GM12874 (cell line): Measurements from ENCODE around the gene SLC24A4.

Source experiments
- TF ChIP-seq, protein P1 (sequence below): IDR thresholded peaks from 2 replicates; pipeline ENCODE4 v1.5.1; 2011; ENCODE audit warnings: low read depth, mild to moderate bottlenecking, control low read depth, low read length, moderate library complexity; ENCODE audit not compliant: insufficient read depth

SLC24A4 gene

DNA sequence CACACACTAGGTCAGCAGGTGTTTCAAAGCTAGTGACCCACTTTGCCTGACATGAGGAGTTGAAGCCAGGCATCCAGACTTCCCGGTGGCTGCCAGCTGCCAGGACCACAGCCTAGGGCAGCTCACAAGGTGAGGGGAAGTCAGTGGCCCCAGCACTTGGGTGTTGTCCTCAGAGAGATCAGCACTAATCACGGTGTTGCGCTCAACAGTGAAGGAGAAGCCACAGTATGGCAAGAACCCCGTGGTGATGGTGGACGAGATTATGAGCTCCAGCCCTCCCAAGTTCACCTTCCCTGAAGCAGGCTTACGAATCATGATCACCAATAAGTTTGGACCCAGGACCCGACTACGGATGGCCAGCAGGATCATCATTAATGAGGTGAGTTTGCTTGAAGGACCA lies 130.7 kb downstream of the SLC24A4 start:
- TF ChIP-seq, protein P1, sequence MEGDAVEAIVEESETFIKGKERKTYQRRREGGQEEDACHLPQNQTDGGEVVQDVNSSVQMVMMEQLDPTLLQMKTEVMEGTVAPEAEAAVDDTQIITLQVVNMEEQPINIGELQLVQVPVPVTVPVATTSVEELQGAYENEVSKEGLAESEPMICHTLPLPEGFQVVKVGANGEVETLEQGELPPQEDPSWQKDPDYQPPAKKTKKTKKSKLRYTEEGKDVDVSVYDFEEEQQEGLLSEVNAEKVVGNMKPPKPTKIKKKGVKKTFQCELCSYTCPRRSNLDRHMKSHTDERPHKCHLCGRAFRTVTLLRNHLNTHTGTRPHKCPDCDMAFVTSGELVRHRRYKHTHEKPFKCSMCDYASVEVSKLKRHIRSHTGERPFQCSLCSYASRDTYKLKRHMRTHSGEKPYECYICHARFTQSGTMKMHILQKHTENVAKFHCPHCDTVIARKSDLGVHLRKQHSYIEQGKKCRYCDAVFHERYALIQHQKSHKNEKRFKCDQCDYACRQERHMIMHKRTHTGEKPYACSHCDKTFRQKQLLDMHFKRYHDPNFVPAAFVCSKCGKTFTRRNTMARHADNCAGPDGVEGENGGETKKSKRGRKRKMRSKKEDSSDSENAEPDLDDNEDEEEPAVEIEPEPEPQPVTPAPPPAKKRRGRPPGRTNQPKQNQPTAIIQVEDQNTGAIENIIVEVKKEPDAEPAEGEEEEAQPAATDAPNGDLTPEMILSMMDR, result no peak

DNA sequence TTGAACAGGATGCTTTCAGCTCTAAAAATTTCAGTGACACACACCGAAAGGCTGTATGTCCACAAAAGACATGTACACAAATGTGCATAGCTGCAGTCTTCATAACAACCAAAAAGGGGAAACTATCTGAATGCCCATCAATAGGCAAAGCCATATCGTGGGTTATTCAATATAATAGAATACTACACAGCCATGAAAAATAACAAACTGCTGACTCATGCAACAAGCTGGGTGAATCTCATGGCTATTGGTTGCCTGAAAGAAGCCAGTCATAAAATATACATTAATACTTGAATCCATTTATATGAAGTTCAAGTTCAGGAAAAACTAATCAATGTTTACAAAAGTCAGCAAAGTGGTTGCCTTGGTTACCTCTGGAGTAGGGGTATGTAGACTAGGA lies 132.3 kb downstream of the SLC24A4 start:
- TF ChIP-seq, protein P1, result no peak

DNA sequence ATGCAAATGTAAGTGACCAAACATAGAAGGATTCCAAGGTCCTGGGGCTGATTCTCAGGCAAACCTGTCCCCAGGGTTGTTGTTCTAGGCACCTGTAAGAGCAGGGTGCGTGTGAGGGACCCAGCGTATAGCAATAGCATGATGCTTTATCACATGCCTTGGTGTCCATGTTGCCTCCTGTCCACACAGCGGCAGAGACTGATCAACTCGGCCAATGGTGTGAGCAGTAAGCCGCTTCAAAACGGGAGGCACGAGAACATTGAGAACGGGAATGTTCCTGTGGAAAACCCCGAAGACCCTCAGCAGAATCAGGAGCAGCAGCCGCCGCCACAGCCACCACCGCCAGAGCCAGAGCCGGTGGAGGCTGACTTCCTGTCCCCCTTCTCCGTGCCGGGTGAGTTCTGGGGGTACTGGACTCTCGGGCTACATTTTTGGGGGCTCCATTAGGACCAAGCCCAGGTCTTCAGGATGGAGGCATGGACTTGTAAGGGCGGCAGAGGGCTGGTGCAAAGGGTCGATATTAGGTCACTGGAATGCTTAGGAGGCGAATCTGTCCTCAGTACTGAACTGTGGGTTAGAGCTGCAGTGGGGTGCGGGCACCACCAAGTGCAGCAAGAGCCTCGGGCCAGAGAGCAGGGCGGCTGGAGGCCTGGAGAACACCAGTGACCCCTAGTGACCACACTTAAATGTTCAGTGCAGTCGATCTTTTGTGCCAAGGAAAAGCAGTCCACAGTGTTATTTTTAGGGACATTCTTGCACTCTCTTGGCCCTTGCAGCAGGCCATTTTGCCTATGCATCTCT lies 133.4 kb downstream of the SLC24A4 start:
- TF ChIP-seq, protein P1, result peak; percentile 79

DNA sequence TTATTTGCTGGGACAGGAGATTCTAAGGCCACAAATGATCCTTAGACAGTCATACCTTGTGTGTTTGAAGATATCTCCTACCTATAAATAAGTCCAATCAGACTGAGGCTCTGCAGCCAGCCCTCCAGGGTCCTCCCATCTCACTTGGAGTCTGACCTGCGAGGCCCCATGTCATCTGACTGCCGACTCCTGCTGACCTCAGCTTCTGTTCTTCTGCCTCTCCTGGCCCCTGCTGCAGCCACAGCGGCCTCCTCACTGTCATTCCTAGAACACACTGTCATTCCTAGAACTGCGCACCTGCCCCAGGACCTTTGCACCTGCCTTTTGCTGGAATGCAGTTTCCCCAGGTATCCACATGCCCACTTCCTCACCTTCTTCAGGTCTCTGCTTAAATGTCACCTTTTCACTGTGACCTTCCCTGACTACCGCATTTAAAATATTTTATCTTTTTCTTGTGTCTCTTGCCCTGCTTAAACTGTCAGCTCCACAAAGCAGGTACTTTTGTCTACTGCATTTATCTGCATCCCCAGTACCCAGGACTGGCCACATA lies 134.1 kb downstream of the SLC24A4 start:
- TF ChIP-seq, protein P1, result no peak

DNA sequence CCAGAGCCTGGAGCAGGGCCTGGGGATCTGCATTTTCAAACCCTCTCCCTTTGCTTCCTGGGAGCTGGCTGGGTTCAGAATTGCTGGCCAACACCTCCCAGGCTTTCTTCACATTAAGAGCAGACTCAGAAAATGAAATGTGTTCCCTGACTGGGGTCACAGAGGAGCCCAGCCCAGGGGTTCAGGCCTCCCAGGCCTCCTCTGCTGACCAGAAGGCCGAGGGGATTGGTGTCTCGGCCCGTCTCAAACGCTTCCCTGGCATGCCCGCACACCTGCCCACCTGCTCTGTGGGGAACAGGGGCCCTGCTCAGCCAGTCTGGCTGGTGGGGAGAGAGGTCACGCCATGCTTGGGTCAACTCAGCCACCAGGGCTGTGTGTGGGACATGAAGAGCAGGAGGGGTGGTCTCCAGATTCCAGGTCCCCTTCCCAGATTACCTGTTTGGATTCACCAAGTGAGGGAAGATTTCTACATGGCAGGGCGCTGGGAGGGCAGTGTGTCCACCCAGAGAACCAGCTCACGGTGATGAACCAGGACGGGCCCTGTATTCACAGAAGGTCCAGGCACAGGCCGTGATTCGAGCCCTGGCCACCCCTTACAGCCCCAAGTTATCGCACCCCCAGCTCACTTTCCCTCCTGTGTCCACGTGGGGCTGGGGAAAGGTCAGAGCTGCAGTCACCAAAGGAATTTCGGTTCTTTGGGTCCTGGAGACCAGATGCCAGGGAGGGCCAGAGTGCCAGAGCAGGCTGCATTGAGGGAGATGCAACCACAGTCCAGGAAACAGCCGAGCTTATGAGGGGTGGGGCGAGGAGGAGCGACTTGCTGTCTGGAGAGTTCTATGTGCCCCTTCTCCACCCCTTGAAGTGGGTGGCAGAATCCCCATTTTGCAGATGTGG lies 135.4 kb downstream of the SLC24A4 start:
- TF ChIP-seq, protein P1, result no peak

DNA sequence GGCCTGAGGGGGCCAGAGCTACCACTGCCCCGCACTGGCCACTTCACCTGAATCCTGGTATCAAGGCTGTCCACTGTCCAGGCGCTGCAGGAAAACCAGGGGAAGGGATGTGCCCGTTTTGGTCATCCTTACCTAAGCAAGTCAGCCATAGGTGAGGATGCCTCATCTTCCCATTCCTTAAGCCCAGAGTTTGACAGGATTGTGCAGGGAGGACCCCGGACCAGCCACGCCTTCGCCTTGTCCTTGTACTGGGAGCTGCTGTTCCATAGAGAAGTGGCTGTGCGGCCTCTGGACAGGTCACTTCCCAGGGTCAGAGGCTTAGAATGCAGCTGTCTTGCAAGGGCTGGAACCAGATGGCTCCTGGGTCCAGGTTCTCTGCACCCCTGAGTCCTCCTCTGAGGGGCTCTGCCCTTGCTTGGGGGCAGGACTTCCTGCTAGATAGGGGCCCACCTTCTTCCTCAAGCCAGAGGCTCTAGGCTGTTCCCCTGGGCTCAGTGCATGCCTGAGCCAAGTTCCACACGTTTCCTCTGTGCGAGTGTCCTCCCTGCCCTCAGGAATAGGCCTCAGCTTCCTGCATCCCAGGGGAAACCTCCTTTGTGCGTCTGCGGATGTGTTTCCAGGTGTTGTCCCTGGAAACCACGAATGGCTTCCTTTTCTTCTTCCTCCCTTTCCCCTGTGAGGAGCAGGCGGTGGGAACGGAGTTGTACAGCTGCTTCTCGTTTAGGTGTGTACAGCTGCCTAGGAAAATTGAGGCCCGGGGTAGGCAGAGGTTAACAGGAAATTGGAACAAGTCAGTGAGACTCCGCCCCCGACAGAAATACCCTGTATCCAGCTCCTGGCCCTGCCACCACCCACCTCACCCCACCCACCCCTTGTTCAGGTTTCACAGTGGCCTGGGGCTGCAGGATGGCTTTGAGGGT lies 136.3 kb downstream of the SLC24A4 start:
- TF ChIP-seq, protein P1, result no peak
